IPS DF 4.7 (cell line): ENCODE results near the gene DAG1.

Source experiments
- DNase-seq: peaks from one replicate; pipeline ENCODE4 v3.0.0-alpha.2; 2013; ENCODE audit warnings: low spot score; ENCODE audit errors: extremely low read depth

Gene DAG1

GRCh38 chr3:49469936-49470713, at the start of gene DAG1:
Gene DAG1, plus strand, starts transcription at chr3:49470267. Its CDS starts 40,268 bp downstream, at chr3:49510535.
- no peak for DNase-seq

DNA sequence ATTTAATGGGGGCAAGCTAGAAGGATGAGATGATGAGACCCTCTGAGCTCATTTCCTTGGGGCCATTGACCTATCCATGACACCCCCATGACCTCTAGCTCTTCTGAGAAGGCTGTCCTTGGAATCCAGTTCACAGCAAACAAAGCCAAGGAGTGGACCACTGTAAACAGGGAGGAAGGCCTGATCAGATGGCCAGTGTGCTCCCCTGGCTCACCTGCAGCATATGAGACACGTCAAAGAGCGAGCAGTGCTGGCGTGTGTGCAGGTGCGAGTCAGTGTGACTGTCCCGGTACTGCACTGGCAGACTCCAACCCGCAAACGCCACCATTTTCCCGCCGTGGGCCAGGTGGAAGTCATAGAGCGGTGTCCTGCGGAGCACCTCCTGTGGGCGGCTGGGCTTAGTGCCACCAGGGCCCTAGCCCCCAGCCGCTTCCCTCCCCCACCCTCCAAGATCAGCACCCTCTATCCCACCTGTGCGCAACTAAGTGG, 48.1 kb upstream of the DAG1 start:
- no peak for DNase-seq

DNA sequence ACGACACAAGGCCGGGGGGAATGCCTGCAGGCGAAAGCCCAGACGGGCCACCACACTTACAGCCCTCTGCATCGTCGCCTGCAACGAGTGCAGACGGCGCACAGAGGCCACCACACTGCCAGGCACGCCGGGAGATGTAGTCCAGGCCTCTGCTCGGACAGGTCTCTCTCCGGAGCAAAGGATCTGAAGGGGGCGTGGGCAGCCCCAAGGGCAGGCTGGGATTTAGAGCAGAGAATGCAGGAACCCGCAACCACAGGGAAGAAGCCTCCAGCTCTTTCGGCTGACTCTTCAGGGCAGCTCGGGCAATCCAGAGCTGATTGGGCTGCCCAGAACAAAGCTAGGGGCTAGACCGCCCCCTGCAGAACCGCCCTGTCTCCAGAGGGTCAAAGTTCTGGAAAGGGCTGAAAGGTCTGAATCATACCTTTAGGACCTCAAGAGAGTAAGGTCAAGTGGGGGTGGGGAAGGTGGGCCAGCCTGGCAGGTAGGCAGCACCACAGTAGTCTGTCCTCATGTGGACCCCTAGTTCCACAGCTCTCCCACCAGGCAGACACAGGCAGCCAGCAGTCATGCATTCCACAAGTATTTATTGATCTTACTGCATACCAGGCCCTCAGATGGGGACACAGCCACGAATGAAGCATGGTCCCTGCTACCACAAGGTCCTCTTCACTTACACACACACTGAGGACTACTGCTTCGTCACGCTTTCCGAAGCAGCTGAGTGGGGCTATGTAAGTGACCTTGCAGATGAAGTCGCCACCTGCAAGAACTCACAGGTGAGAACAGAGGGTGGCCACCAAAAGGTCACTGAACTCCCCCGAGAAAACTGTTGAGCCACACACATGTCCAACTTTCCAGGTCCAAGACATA, 47.5 kb upstream of the DAG1 start, which contains the start of gene AMT:
TSS of gene AMT (minus strand) at position 95 of the 870 bp plus-strand sequence. CDS start at position 72, 23 bp downstream.
- peak; percentile 79 for DNase-seq

DNA sequence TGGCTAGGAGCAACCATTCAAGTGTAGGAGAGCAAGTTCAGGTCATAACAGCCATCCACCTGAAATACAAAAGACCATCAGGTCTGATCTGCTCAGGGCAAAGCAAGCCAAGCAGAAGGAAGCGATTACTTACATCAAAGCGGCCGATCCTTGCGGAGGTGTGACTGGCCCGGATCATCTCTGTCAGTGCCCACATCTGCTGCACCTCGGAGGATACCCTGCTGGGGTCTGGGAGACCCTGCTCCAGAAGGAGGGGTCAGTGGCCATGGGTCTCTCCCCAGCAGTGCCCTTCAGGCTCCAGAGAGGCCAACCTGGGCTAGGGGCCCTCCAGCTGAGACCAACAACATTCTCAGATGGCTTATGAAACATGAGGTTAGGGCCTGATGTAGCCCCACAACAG, 45.3 kb upstream of the DAG1 start:
- no peak for DNase-seq

- DNase-seq = no peak
Measured at GRCh38 chr3:49427586-49427985, 42.5 kb upstream of the DAG1 start.

DNA sequence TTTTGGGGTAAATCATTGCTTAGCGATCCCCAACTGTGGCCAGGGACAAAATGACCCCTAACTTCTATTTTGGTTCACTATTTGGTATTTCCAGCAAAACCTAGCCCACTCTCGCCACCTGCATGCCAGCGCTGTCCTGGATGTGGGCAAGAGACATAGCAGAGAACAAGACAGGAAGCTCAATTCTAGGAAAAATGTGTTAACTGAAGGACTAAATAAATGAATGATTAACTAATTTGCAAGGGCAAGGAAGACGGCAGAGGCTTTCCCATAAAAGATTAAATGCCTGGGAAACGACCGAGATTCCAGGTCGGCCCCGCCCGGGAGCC, 41.4 kb upstream of the DAG1 start:
- DNase-seq = no peak

DNA sequence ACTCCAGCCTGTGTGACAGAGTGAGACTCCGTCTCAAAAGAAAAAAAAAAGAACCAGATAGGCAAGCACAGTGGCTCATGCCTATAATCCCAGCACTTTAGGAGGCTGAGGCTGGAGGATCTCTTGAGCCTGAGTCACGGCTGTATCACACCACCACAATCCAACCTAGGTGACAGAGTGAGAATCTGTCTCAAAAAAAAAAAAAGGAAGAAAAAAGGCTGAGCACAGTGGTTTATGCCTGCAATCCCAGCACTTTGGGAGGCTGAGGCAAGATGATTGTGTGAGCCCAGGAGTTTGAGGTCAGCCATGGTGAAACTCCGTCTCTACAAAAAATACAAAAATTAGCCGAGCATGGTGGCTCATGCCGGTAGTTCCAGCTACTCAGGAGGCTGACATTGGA, 35.3 kb upstream of the DAG1 start:
- DNase-seq = no peak

DNA sequence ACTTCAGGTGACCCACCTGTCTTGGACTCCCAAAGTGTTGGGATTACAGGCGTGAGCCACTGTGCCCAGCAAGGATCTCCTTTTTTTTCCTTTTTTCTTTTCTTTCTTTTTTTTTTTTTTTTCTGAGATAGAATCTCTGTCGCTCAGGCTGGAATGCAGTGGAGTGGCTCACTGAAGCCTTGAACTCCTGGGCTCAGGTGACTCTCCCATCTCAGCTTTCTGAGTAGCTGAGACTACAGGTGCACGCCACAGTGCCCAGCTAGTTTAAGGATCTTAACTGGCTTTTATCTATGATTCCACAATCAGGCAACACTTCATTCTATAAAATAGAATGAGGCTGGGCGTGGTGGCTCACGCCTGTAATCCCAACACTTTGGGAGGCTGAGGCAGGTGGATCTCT, 24.7 kb upstream of the DAG1 start:
- DNase-seq = no peak

- DNase-seq = no peak
Measured at GRCh38 chr3:49453621-49454020, 16.4 kb upstream of the DAG1 start.

- no peak for DNase-seq
Measured at GRCh38 chr3:49454458-49454857, 15.6 kb upstream of the DAG1 start.

GRCh38 chr3:49454898-49455681, 15.0 kb upstream of the DAG1 start:
- no peak for DNase-seq

DNA sequence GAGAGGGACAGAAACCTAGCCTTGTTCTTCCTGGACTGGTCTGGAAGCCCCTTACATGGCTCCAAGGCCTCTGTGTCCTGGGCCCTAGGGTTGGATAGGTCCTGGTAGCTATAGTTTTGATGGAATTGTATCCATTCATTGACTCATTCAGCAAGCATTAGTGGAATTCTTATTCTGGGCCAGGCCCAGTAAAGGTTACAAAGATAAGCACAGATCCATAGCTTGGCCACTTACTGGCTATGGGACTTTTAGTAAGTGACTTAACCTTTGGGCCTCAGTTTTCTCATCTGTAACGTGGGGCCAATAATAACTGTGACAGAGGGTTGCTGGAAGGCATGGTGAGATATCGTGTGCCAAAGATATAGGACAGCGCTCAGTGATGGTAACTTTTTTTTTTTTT, 13.6 kb upstream of the DAG1 start:
- DNase-seq = no peak

DNA sequence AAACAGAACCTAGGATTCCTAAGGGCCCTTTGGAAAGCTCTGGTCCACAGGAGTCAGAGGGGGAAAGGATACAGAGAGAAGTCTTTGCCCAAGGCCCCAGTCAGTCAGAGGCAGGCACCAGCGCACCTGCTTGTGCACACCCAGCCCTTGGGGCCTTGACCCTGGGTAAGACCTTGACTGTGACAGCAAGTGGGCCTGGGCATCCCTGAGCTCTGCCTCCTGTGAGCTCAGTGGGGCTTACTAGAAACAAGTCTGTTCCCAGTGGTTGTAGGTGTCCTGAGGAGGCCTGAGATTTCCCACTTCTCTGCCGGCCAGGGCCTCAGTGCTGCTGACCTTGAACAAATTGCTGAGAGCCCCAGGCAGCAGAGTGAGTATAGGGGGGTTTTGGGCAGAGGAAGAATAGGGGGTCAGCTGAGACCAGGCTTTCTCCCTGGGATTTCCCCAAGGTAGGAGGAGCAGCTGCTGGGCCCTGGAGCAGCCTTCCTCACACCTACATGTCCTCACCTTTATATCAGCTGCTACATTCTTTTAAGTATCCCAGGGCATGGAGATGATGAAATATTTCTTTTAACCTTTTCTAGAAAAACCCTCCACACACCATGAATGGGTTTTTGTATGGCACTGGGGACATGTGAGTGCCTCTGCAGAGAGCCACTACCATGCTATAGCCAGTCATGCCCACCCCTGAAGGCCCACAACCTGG, 9.7 kb upstream of the DAG1 start:
- DNase-seq = no peak

GRCh38 chr3:49460956-49461355, 9.1 kb upstream of the DAG1 start:
- no peak for DNase-seq

GRCh38 chr3:49461443-49462171, 8.5 kb upstream of the DAG1 start:
- DNase-seq = no peak

GRCh38 chr3:49462222-49462621, 7.8 kb upstream of the DAG1 start:
- DNase-seq = no peak

DNA sequence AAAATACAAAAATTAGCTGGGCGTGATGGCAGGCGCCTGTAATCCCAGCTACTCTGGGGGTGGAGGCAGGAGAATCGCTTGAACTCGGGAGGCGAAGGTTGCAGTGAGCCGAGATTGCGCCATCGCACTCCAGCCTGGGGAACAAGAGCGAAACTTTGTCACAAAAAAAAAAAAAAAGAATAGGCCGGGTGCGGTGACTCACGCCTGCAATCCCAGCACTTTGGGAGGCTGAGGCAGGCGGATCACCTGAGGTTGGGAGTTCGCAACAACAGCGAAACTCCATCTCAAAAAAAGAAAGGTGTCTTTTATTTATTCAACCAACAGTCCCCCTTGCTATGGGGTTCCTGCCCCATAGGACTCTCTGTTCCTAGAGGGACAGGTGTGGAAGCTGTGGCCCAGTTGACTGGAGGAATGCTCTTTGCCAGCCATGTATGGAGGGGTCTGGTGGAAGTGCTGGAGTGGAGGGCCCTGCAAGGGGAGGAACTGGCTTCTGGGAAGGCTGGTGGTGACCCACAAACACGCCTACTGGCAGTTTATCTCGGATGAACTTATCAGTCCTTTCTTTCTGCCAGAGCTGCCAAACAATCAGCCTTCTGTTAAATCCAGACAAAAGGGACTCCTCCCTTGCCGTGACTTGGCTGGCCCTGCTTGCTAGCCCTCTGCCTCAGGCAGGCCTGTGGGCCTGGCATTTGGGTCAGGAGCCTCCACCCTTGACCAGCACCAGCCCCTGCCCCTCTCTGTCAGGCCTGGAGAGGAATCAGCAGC, 4.6 kb upstream of the DAG1 start:
- DNase-seq = no peak

GRCh38 chr3:49466085-49466484, 4.0 kb upstream of the DAG1 start:
- no peak for DNase-seq

- DNase-seq = no peak
Measured at GRCh38 chr3:49469037-49469935, 781 bp upstream of the DAG1 start.
